Measurements from ENCODE around the gene INSRR.

DNA sequence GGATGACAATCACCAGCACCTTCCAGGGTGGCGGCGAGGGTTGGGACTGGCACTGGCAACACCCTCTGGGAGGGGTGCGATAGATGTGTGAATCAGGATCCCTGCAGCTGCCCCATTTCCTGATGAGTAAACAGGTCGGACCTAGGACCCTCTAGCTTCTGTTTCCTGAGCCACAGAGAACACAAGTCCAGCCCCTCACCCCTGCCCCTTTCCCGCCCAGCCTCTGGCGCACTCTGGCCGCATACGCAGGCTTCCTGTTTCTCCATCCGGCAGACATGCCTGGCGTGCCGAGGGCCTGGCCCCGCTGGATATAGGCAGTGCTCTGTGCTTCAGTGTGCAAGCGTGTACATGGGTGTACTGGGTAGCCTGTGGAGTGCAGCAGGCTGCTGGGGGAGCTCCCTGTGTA is 39.2 kb upstream of the INSRR start:
- TF ChIP-seq, protein P1, sequence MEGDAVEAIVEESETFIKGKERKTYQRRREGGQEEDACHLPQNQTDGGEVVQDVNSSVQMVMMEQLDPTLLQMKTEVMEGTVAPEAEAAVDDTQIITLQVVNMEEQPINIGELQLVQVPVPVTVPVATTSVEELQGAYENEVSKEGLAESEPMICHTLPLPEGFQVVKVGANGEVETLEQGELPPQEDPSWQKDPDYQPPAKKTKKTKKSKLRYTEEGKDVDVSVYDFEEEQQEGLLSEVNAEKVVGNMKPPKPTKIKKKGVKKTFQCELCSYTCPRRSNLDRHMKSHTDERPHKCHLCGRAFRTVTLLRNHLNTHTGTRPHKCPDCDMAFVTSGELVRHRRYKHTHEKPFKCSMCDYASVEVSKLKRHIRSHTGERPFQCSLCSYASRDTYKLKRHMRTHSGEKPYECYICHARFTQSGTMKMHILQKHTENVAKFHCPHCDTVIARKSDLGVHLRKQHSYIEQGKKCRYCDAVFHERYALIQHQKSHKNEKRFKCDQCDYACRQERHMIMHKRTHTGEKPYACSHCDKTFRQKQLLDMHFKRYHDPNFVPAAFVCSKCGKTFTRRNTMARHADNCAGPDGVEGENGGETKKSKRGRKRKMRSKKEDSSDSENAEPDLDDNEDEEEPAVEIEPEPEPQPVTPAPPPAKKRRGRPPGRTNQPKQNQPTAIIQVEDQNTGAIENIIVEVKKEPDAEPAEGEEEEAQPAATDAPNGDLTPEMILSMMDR (IDR thresholded peaks at IDR 0.05), result no peak
- TF ChIP-seq POLR2AphosphoS5 (IDR thresholded peaks at IDR 0.05) (peak; percentile 48 to 49), POLR2A (IDR thresholded peaks at IDR 0.05; ENCODE audit: low read depth) (no peak), EP300 (IDR thresholded peaks at IDR 0.05) (no peak)

All from esophagus muscularis mucosa (tissue), 4 donors.